Ectodermal cell (in vitro differentiated cells): ENCODE results near the gene AATF.

Experiments used
- H3K27ac ChIP-seq: 2 replicates; pipeline ENCODE4 v1.7.0; 2013; ENCODE audit warnings: mild to moderate bottlenecking, low read depth, low read length; ENCODE audit not compliant: insufficient read depth, poor library complexity, severe bottlenecking
- H3K27me3 ChIP-seq: 2 replicates; pipeline ENCODE4 v1.7.0; 2013; ENCODE audit warnings: mild to moderate bottlenecking, low read length; ENCODE audit not compliant: insufficient read depth, control insufficient read depth, poor library complexity, severe bottlenecking
- H3K36me3 ChIP-seq: one replicate; pipeline ENCODE4 v1.7.0; 2013; ENCODE audit warnings: low read length; ENCODE audit not compliant: control insufficient read depth, insufficient read depth
- H3K4me1 ChIP-seq: one replicate; pipeline ENCODE4 v1.7.0; 2013; ENCODE audit warnings: low read length; ENCODE audit not compliant: control insufficient read depth, insufficient read depth
- H3K4me3 ChIP-seq: 2 replicates; pipeline ENCODE4 v1.7.0; 2013; ENCODE audit warnings: low read depth, low read length, control low read depth; ENCODE audit not compliant: insufficient read depth
- H3K9me3 ChIP-seq: 2 replicates; pipeline ENCODE4 v1.7.0; 2013; ENCODE audit warnings: mild to moderate bottlenecking, low read length, moderate library complexity; ENCODE audit not compliant: control insufficient read depth
- whole genome bisulfite sequencing, 2 experiments: methylation state at CpG; one replicate each; pipeline ENCODE4 v1.1.7; 2013; ENCODE audit warnings: missing lambda C conversion rate in 2 of 2; 5-methylcytosine and 5-hydroxymethylcytosine counted together

AATF gene

DNA sequence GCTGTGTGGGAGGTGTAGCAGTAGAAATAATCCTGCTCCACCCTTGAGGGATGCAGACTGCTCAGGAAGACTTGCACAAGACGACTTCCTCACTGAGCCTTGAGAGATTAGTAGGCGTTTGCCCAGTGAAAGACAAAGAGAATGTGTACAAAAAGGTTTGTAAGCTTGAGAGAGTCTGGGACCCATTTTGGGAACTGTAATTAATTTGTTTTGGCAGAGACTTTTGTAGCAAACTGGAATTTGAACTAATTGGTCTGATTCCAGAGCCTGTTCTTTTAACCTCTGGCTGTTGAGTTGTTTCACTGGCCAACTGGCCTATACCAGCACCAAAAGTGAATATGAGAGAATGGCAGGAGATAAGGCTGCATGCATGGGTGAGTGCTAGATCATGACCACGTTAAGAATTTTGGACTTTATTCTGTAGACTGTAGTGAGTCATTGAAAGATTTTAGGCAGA is 75.5 kb downstream of the AATF start:
- Histone ChIP-seq H3K4me3 (no peak overlapping the region), H3K9me3 (no peaks in the 10 kb centered on the region), H3K4me1 (no peaks in the 10 kb centered on the region), H3K27ac (no peak overlapping the region), H3K27me3 (no peaks in the 10 kb centered on the region), H3K36me3 (peaks cover 3% of the 10 kb centered on the region)
- WGBS, 2 experiments: 83 to 84% methylated on average over 3 of the region's 3 CpGs

DNA sequence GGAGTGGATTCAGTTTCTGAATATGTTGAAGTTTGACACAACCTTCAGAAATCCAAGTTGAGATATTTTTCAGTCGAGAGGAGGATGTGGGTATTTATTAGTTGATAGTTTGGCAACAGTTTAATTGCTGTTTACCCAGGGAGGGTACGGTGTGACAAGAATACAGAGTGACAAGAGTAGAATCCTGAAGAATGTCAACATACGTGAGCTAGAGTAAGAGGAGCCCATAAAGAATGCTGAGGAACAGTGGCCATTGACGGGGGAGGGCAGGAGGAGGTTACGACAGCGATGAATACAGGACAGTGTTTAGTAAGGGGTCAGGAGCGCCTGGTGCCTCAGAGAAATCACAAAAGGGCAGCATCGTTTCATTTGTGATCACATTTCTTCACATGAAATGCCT is 76.5 kb downstream of the AATF start:
- H3K27ac ChIP-seq: no peak overlapping the region
- WGBS, 2 experiments: 84 to 85% methylated on average over 8 of the region's 8 CpGs
- H3K27me3 ChIP-seq: no peaks in the 10 kb centered on the region

GRCh38 chr17:37025847-37026530 is 77.2 kb downstream of the AATF start:
- no peaks in the 10 kb centered on the region for H3K27me3 ChIP-seq
- no peak overlapping the region for H3K4me3 ChIP-seq
- H3K36me3 ChIP-seq: peaks cover 3% of the 10 kb centered on the region
- no peak overlapping the region for H3K27ac ChIP-seq
- WGBS, 2 experiments: 91 to 94% methylated on average over 2 of the region's 2 CpGs
- no peaks in the 10 kb centered on the region for H3K9me3 ChIP-seq
- H3K4me1 ChIP-seq: no peaks in the 10 kb centered on the region

More for the DNA sequence above, 76.5 kb downstream of the AATF start:
- Histone ChIP-seq H3K4me3 (no peak overlapping the region), H3K9me3 (no peaks in the 10 kb centered on the region), H3K4me1 (no peaks in the 10 kb centered on the region), H3K36me3 (peaks cover 3% of the 10 kb centered on the region)

- Histone ChIP-seq H3K27me3 (no peaks in the 10 kb centered on the region), H3K36me3 (peaks cover 5% of the 10 kb centered on the region), H3K9me3 (no peaks in the 10 kb centered on the region), H3K4me3 (no peak overlapping the region), H3K27ac (no peak overlapping the region), H3K4me1 (no peaks in the 10 kb centered on the region)
- 92 to 100% methylated on average over 1 of the region's 1 CpG for WGBS, 2 experiments
Measured at GRCh38 chr17:37026531-37026869, 77.7 kb downstream of the AATF start.

GRCh38 chr17:37028040-37028439 is 79.3 kb downstream of the AATF start:
- peaks cover 3% of the 10 kb centered on the region for H3K9me3 ChIP-seq
- no peak overlapping the region for H3K27ac ChIP-seq
- H3K36me3 ChIP-seq: peaks cover 11% of the 10 kb centered on the region
- no peaks in the 10 kb centered on the region for H3K4me1 ChIP-seq
- no peak overlapping the region for H3K4me3 ChIP-seq
- H3K27me3 ChIP-seq: no peaks in the 10 kb centered on the region
- WGBS, 2 experiments: 92 to 100% methylated on average over 2 to 4 of the region's 4 CpGs

DNA sequence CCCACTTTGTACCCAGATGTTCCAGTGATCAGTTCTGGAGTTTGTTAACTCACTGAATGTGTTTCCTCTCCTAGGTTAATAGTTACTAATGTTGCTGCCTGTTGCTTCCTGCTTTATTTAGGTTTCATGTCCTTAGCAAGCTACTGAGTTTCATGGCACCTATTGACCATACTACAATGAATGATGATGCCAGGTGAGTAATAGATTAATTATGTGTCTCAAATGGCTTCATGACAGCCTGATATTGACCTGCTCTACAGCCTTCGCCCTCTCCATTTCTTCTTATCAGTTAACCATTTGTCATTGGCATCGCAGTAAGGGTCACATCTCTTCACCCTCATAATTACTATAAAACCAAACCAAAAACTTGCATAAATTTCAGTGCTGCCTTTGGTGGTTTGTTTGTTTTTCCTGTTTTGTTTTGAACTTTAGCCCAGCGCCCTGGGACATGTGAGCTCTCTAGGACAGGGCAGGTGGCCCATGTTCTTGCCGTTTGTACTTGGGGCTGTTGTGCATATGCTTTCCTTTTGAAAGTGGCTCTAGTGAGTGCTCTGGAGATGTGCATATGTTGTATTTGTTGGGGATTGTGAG is 82.8 kb downstream of the AATF start:
- H3K4me1 ChIP-seq: no peaks in the 10 kb centered on the region
- peaks cover 11% of the 10 kb centered on the region for H3K36me3 ChIP-seq

DNA sequence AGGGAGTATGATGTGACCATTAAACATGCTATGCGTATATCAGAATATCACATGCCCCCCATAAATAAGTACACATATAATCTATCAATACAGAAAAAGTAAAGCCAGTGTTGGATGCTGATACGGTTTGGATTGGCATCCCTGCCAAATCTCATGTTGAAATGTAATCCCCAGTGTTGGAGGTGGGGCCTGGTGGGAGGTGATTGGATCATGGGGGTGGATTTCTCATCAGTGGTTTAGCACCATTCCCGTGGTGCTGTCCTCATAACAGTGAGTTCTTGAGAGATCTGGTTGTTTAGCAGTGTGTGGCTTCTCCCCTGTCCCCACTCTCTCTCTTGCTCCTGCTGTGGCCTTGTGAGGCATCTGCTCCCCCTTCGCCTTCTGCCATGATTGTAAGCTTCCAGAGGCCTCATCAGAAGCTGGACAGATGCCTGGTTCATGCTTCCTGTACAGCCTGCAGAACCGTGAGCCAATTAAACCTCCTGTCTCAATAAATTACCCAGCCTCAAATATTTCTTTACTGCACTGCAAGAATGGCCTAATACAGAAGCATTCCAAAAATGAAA is 88.9 kb downstream of the AATF start:
- H3K27ac ChIP-seq: no peak overlapping the region
- no peaks in the 10 kb centered on the region for H3K27me3 ChIP-seq
- WGBS, 2 experiments: 90 to 93% methylated on average over 4 to 5 of the region's 5 CpGs
- H3K4me3 ChIP-seq: no peak overlapping the region
- H3K4me1 ChIP-seq: no peaks in the 10 kb centered on the region
- H3K36me3 ChIP-seq: peaks cover 3% of the 10 kb centered on the region
- H3K9me3 ChIP-seq: no peaks in the 10 kb centered on the region

More for the DNA sequence above, 82.8 kb downstream of the AATF start:
- Histone ChIP-seq H3K4me3 (no peak overlapping the region), H3K9me3 (peaks cover 3% of the 10 kb centered on the region), H3K27me3 (no peaks in the 10 kb centered on the region), H3K27ac (no peak overlapping the region)
- WGBS, 2 experiments: 91 to 94% methylated on average over 4 of the region's 4 CpGs

DNA sequence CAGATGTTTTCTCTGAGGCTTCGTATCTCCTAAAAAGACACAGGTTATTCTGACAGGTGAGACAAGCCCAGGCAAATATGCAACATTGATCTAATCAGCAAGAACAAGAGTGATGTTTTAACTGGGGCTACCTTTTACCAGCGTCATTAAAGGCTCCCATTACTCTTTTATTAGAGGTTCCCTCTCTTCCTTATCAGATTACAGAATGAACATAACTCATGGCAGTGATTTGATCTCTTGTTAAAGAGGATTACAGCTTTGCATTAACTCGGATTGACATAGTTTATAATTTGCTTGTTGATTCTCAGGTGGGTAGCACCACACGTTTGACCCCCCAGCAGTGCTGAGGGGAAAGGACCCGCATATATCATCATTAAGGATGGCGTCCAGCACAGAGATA is 90.5 kb downstream of the AATF start:
- no peaks in the 10 kb centered on the region for H3K27me3 ChIP-seq
- no peaks in the 10 kb centered on the region for H3K36me3 ChIP-seq
- H3K9me3 ChIP-seq: no peaks in the 10 kb centered on the region
- peaks cover 5% of the 10 kb centered on the region for H3K4me1 ChIP-seq
- no peak overlapping the region for H3K4me3 ChIP-seq
- no peak overlapping the region for H3K27ac ChIP-seq
- WGBS, 2 experiments: 90 to 96% methylated on average over 6 of the region's 6 CpGs

DNA sequence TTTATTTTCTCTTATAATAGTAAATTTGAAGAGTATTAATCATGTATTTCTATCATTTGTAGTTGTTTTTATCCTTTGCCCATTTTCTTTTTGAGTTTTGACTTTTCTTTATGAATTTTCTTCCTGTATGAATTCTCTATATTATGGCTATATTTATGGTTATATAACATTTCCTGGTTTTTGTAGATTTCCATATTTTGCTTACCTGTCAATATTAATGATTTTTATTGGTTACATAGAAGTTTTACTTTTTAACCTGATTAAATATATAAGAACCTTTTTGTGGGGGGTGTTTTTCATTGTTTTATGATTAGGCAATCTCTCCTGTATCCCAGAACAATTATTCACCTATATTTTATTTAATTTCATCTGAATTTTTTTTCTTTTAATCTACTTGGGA is 93.2 kb downstream of the AATF start:
- no peaks in the 10 kb centered on the region for H3K9me3 ChIP-seq
- H3K36me3 ChIP-seq: no peaks in the 10 kb centered on the region
- no peak overlapping the region for H3K4me3 ChIP-seq
- no peaks in the 10 kb centered on the region for H3K27me3 ChIP-seq
- H3K4me1 ChIP-seq: peaks cover 24% of the 10 kb centered on the region
- H3K27ac ChIP-seq: no peak overlapping the region

DNA sequence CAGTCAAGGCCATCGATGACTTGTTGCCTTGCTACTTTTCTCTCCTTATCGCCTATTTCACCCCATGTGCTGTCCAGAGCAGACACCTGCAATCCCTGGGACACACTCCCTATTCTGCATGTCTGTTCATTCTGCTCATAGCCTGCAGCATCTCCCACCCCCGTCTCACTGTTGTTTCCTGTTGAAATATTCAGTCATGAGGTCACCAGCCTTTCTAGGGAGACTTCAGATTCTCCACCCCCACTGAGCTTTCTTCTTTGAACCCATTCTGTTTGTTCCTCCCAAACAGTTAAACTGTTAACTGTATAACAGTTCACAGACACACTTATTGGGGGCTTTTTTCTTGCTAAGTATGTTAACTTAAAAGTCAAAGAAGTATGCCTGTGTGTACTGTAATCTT is 94.4 kb downstream of the AATF start:
- Histone ChIP-seq H3K27ac (no peak overlapping the region), H3K9me3 (no peaks in the 10 kb centered on the region), H3K36me3 (no peaks in the 10 kb centered on the region), H3K27me3 (no peaks in the 10 kb centered on the region), H3K4me1 (peaks cover 24% of the 10 kb centered on the region), H3K4me3 (no peak overlapping the region)
- WGBS, 2 experiments: 73 to 78% methylated on average over 3 of the region's 3 CpGs
